Measurements from ENCODE around the gene SCARB2. TPM values are rescaled to one million over a fixed set of nuclear protein-coding genes. Genes with fewer than 3 reads are reported as not detected.
A peak's percentile ranks its signal among the peaks of the same experiment; 100 is the strongest.

SCARB2 gene
- polyA plus RNA-seq, 4 donors = 27.7 to 247 (median 47.9) TPM

GRCh38 chr4:76224171-76224570, 10.5 kb upstream of the SCARB2 start:
- no peak for FAIRE-seq
- no peak overlapping the region for H3K4me3 ChIP-seq (ENCODE audit: low read depth in 1 of 3, low read length in 3 of 3)
- no peaks in the 10 kb centered on the region for H3K36me3 ChIP-seq (ENCODE audit: control insufficient read depth in 3 of 3, insufficient read depth in 2 of 3, low read depth in 1 of 3, low read length in 3 of 3)
- peak in 1 of 2 donors; percentile 54 for DNase-seq
- peaks cover 0 to 9% of the 10 kb centered on the region in 2 donors for H3K9me3 ChIP-seq (ENCODE audit: control insufficient read depth in 2 of 2, insufficient read depth in 1 of 2, low read depth in 1 of 2, low read length in 1 of 2)
- 12 to 63% (median 40%) methylated on average over 3 of the region's 3 CpGs for WGBS, 3 donors
- peak overlapping the region in 1 of 3 donors; percentile 16 for H3K27ac ChIP-seq (ENCODE audit: low read depth in 1 of 3, low read length in 2 of 3)
- peaks cover 0 to 20% (median 2%) of the 10 kb centered on the region in 3 donors for H3K4me1 ChIP-seq (ENCODE audit: control insufficient read depth in 3 of 3, insufficient read depth in 2 of 3, low read depth in 1 of 3, low read length in 2 of 3)
- H3K27me3 ChIP-seq (ENCODE audit: control insufficient read depth in 3 of 3, insufficient read depth in 3 of 3, low read length in 3 of 3) = no peaks in the 10 kb centered on the region

GRCh38 chr4:76219299-76220055, 5.9 kb upstream of the SCARB2 start:
- FAIRE-seq = no peak
- H3K36me3 ChIP-seq (ENCODE audit: control insufficient read depth in 3 of 3, insufficient read depth in 2 of 3, low read depth in 1 of 3, low read length in 3 of 3) = peaks cover 0 to 4% (median 0%) of the 10 kb centered on the region in 3 donors
- H3K27ac ChIP-seq (ENCODE audit: low read depth in 1 of 3, low read length in 2 of 3) = peak overlapping the region in 2 of 3 donors; percentile 33 to 51
- H3K4me1 ChIP-seq (ENCODE audit: control insufficient read depth in 3 of 3, insufficient read depth in 2 of 3, low read depth in 1 of 3, low read length in 2 of 3) = peaks cover 7 to 58% (median 8%) of the 10 kb centered on the region in 3 donors
- H3K9me3 ChIP-seq (ENCODE audit: control insufficient read depth in 2 of 2, insufficient read depth in 1 of 2, low read depth in 1 of 2, low read length in 1 of 2) = no peaks in the 10 kb centered on the region
- WGBS, 3 donors = 48 to 53% (median 50%) methylated on average over 7 of the region's 7 CpGs
- H3K27me3 ChIP-seq (ENCODE audit: control insufficient read depth in 3 of 3, insufficient read depth in 3 of 3, low read length in 3 of 3) = no peaks in the 10 kb centered on the region
- DNase-seq = peak; percentile 53 to 74
- H3K4me3 ChIP-seq (ENCODE audit: low read depth in 1 of 3, low read length in 3 of 3) = no peak overlapping the region

GRCh38 chr4:76216975-76217814, 3.6 kb upstream of the SCARB2 start:
- peaks cover 7 to 54% (median 11%) of the 10 kb centered on the region in 3 donors for H3K4me1 ChIP-seq (ENCODE audit: control insufficient read depth in 3 of 3, insufficient read depth in 2 of 3, low read depth in 1 of 3, low read length in 2 of 3)
- H3K9me3 ChIP-seq (ENCODE audit: control insufficient read depth in 2 of 2, insufficient read depth in 1 of 2, low read depth in 1 of 2, low read length in 1 of 2) = no peaks in the 10 kb centered on the region
- H3K27me3 ChIP-seq (ENCODE audit: control insufficient read depth in 3 of 3, insufficient read depth in 3 of 3, low read length in 3 of 3) = no peaks in the 10 kb centered on the region
- no peak overlapping the region for H3K4me3 ChIP-seq (ENCODE audit: low read depth in 1 of 3, low read length in 3 of 3)
- WGBS, 3 donors = 66 to 85% (median 74%) methylated on average over 6 of the region's 6 CpGs
- peaks cover 0 to 4% (median 0%) of the 10 kb centered on the region in 3 donors for H3K36me3 ChIP-seq (ENCODE audit: control insufficient read depth in 3 of 3, insufficient read depth in 2 of 3, low read depth in 1 of 3, low read length in 3 of 3)
- DNase-seq (peak; percentile 57 to 59), FAIRE-seq (no peak)
- peak overlapping the region in 1 of 3 donors; percentile 49 for H3K27ac ChIP-seq (ENCODE audit: low read depth in 1 of 3, low read length in 2 of 3)

GRCh38 chr4:76216524-76216923, 2.9 kb upstream of the SCARB2 start:
- no peaks in the 10 kb centered on the region for H3K27me3 ChIP-seq (ENCODE audit: control insufficient read depth in 3 of 3, insufficient read depth in 3 of 3, low read length in 3 of 3)
- no peak overlapping the region for H3K4me3 ChIP-seq (ENCODE audit: low read depth in 1 of 3, low read length in 3 of 3)
- peak overlapping the region in 1 of 3 donors; percentile 49 for H3K27ac ChIP-seq (ENCODE audit: low read depth in 1 of 3, low read length in 2 of 3)
- H3K36me3 ChIP-seq (ENCODE audit: control insufficient read depth in 3 of 3, insufficient read depth in 2 of 3, low read depth in 1 of 3, low read length in 3 of 3) = peaks cover 0 to 4% (median 0%) of the 10 kb centered on the region in 3 donors
- H3K4me1 ChIP-seq (ENCODE audit: control insufficient read depth in 3 of 3, insufficient read depth in 2 of 3, low read depth in 1 of 3, low read length in 2 of 3) = peaks cover 7 to 60% (median 14%) of the 10 kb centered on the region in 3 donors
- H3K9me3 ChIP-seq (ENCODE audit: control insufficient read depth in 2 of 2, insufficient read depth in 1 of 2, low read depth in 1 of 2, low read length in 1 of 2) = no peaks in the 10 kb centered on the region
- WGBS, 3 donors = 67 to 79% (median 75%) methylated on average over 2 of the region's 2 CpGs
- no peak for DNase-seq
- no peak for FAIRE-seq

- Histone ChIP-seq H3K4me1 (ENCODE audit: control insufficient read depth in 3 of 3, insufficient read depth in 2 of 3, low read depth in 1 of 3, low read length in 2 of 3) (peaks cover 7 to 59% (median 14%) of the 10 kb centered on the region in 3 donors), H3K36me3 (ENCODE audit: control insufficient read depth in 3 of 3, insufficient read depth in 2 of 3, low read depth in 1 of 3, low read length in 3 of 3) (peaks cover 0 to 4% (median 0%) of the 10 kb centered on the region in 3 donors), H3K27me3 (ENCODE audit: control insufficient read depth in 3 of 3, insufficient read depth in 3 of 3, low read length in 3 of 3) (no peaks in the 10 kb centered on the region), H3K27ac (ENCODE audit: low read depth in 1 of 3, low read length in 2 of 3) (peak overlapping the region; percentile 94 to 98 (median 98)), H3K9me3 (ENCODE audit: control insufficient read depth in 2 of 2, insufficient read depth in 1 of 2, low read depth in 1 of 2, low read length in 1 of 2) (no peaks in the 10 kb centered on the region), H3K4me3 (ENCODE audit: low read depth in 1 of 3, low read length in 3 of 3) (no peak overlapping the region)
- 93 to 97% (median 94%) methylated on average over 3 of the region's 3 CpGs for WGBS, 3 donors
- FAIRE-seq (no peak), DNase-seq (no peak)
Observed at GRCh38 chr4:76215077-76215476, 1.5 kb upstream of the SCARB2 start.

GRCh38 chr4:76214177-76214675, 602 bp upstream of the SCARB2 start:
- WGBS, 3 donors = 5 to 9% (median 9%) methylated on average over 10 of the region's 10 CpGs
- peak; percentile 82 for DNase-seq
- Histone ChIP-seq H3K27ac (ENCODE audit: low read depth in 1 of 3, low read length in 2 of 3) (peak overlapping the region; percentile 94 to 98 (median 98)), H3K27me3 (ENCODE audit: control insufficient read depth in 3 of 3, insufficient read depth in 3 of 3, low read length in 3 of 3) (no peaks in the 10 kb centered on the region), H3K4me1 (ENCODE audit: control insufficient read depth in 3 of 3, insufficient read depth in 2 of 3, low read depth in 1 of 3, low read length in 2 of 3) (peaks cover 7 to 59% (median 17%) of the 10 kb centered on the region in 3 donors), H3K36me3 (ENCODE audit: control insufficient read depth in 3 of 3, insufficient read depth in 2 of 3, low read depth in 1 of 3, low read length in 3 of 3) (peaks cover 0 to 11% (median 0%) of the 10 kb centered on the region in 3 donors), H3K4me3 (ENCODE audit: low read depth in 1 of 3, low read length in 3 of 3) (peak overlapping the region; percentile 61 to 86 (median 62)), H3K9me3 (ENCODE audit: control insufficient read depth in 2 of 2, insufficient read depth in 1 of 2, low read depth in 1 of 2, low read length in 1 of 2) (no peaks in the 10 kb centered on the region)
- no peak for FAIRE-seq

GRCh38 chr4:76212851-76213414, 691 bp downstream of the SCARB2 start:
- Histone ChIP-seq H3K27me3 (ENCODE audit: control insufficient read depth in 3 of 3, insufficient read depth in 3 of 3, low read length in 3 of 3) (no peaks in the 10 kb centered on the region), H3K36me3 (ENCODE audit: control insufficient read depth in 3 of 3, insufficient read depth in 2 of 3, low read depth in 1 of 3, low read length in 3 of 3) (peaks cover 0 to 11% (median 0%) of the 10 kb centered on the region in 3 donors), H3K4me3 (ENCODE audit: low read depth in 1 of 3, low read length in 3 of 3) (peak overlapping the region; percentile 61 to 86 (median 75)), H3K4me1 (ENCODE audit: control insufficient read depth in 3 of 3, insufficient read depth in 2 of 3, low read depth in 1 of 3, low read length in 2 of 3) (peaks cover 7 to 62% (median 23%) of the 10 kb centered on the region in 3 donors), H3K9me3 (ENCODE audit: control insufficient read depth in 2 of 2, insufficient read depth in 1 of 2, low read depth in 1 of 2, low read length in 1 of 2) (no peaks in the 10 kb centered on the region), H3K27ac (ENCODE audit: low read depth in 1 of 3, low read length in 2 of 3) (peak overlapping the region; percentile 94 to 98 (median 98))
- WGBS, 3 donors = 1 to 15% (median 4%) methylated on average over 14 of the region's 14 CpGs
- peak in 1 of 2 donors; percentile 51 for DNase-seq
- FAIRE-seq = no peak

Measured in small intestine (tissue), 7 donors.